Measurements from ENCODE around the gene HLA-B. TPM values are rescaled to one million over a fixed set of nuclear protein-coding genes. Genes with fewer than 3 reads are reported as not detected.

The HLA-B gene
- polyA plus RNA-seq, 4 donors, result 282 to 2,421 (median 1,159) TPM

- DNase-seq (no peak), FAIRE-seq (no peak)
- no peaks in the 10 kb centered on the region for H3K9me3 ChIP-seq (ENCODE audit: control insufficient read depth in 2 of 2, insufficient read depth in 1 of 2, low read depth in 1 of 2, low read length in 1 of 2)
- H3K36me3 ChIP-seq (ENCODE audit: control insufficient read depth in 3 of 3, insufficient read depth in 2 of 3, low read depth in 1 of 3, low read length in 3 of 3), result no peaks in the 10 kb centered on the region
- no peak overlapping the region for H3K27ac ChIP-seq (ENCODE audit: low read depth in 1 of 3, low read length in 2 of 3)
- 66 to 89% (median 73%) methylated on average over 7 of the region's 7 CpGs for WGBS, 3 donors
- no peak overlapping the region for H3K4me3 ChIP-seq (ENCODE audit: low read depth in 1 of 3, low read length in 3 of 3)
- no peaks in the 10 kb centered on the region for H3K4me1 ChIP-seq (ENCODE audit: control insufficient read depth in 3 of 3, insufficient read depth in 2 of 3, low read depth in 1 of 3, low read length in 2 of 3)
- no peaks in the 10 kb centered on the region for H3K27me3 ChIP-seq (ENCODE audit: control insufficient read depth in 3 of 3, insufficient read depth in 3 of 3, low read length in 3 of 3)
Measured at GRCh38 chr6:31328355-31328960, 28.5 kb downstream of the HLA-B start.

- FAIRE-seq, result no peak
- DNase-seq, result peak in 1 of 2 donors; percentile 18
- H3K4me3 ChIP-seq (ENCODE audit: low read depth in 1 of 3, low read length in 3 of 3), result no peak overlapping the region
Measured at GRCh38 chr6:31321820-31322219, 35.2 kb downstream of the HLA-B start.

GRCh38 chr6:31321005-31321707 is 35.8 kb downstream of the HLA-B start:
- no peak overlapping the region for H3K4me3 ChIP-seq (ENCODE audit: low read depth in 1 of 3, low read length in 3 of 3)
- DNase-seq (no peak), FAIRE-seq (no peak)
- H3K36me3 ChIP-seq (ENCODE audit: control insufficient read depth in 3 of 3, insufficient read depth in 2 of 3, low read depth in 1 of 3, low read length in 3 of 3), result no peaks in the 10 kb centered on the region
- WGBS, 3 donors, result 30 to 40% (median 40%) methylated on average over 1 of the region's 1 CpG
- no peaks in the 10 kb centered on the region for H3K27me3 ChIP-seq (ENCODE audit: control insufficient read depth in 3 of 3, insufficient read depth in 3 of 3, low read length in 3 of 3)
- H3K9me3 ChIP-seq (ENCODE audit: control insufficient read depth in 2 of 2, insufficient read depth in 1 of 2, low read depth in 1 of 2, low read length in 1 of 2), result no peaks in the 10 kb centered on the region
- no peaks in the 10 kb centered on the region for H3K4me1 ChIP-seq (ENCODE audit: control insufficient read depth in 3 of 3, insufficient read depth in 2 of 3, low read depth in 1 of 3, low read length in 2 of 3)
- no peak overlapping the region for H3K27ac ChIP-seq (ENCODE audit: low read depth in 1 of 3, low read length in 2 of 3)

More at GRCh38 chr6:31321820-31322219, 35.2 kb downstream of the HLA-B start:
- Histone ChIP-seq H3K27ac (ENCODE audit: low read depth in 1 of 3, low read length in 2 of 3) (no peak overlapping the region), H3K4me1 (ENCODE audit: control insufficient read depth in 3 of 3, insufficient read depth in 2 of 3, low read depth in 1 of 3, low read length in 2 of 3) (no peaks in the 10 kb centered on the region), H3K9me3 (ENCODE audit: control insufficient read depth in 2 of 2, insufficient read depth in 1 of 2, low read depth in 1 of 2, low read length in 1 of 2) (no peaks in the 10 kb centered on the region), H3K27me3 (ENCODE audit: control insufficient read depth in 3 of 3, insufficient read depth in 3 of 3, low read length in 3 of 3) (no peaks in the 10 kb centered on the region), H3K36me3 (ENCODE audit: control insufficient read depth in 3 of 3, insufficient read depth in 2 of 3, low read depth in 1 of 3, low read length in 3 of 3) (no peaks in the 10 kb centered on the region)

GRCh38 chr6:31317036-31317435 is 39.9 kb downstream of the HLA-B start:
- WGBS, 3 donors, result 45 to 73% (median 61%) methylated on average over 2 of the region's 2 CpGs
- Histone ChIP-seq H3K4me3 (ENCODE audit: low read depth in 1 of 3, low read length in 3 of 3) (no peak overlapping the region), H3K36me3 (ENCODE audit: control insufficient read depth in 3 of 3, insufficient read depth in 2 of 3, low read depth in 1 of 3, low read length in 3 of 3) (no peaks in the 10 kb centered on the region), H3K4me1 (ENCODE audit: control insufficient read depth in 3 of 3, insufficient read depth in 2 of 3, low read depth in 1 of 3, low read length in 2 of 3) (no peaks in the 10 kb centered on the region), H3K27ac (ENCODE audit: low read depth in 1 of 3, low read length in 2 of 3) (no peak overlapping the region), H3K27me3 (ENCODE audit: control insufficient read depth in 3 of 3, insufficient read depth in 3 of 3, low read length in 3 of 3) (peaks cover 0 to 2% (median 2%) of the 10 kb centered on the region in 3 donors), H3K9me3 (ENCODE audit: control insufficient read depth in 2 of 2, insufficient read depth in 1 of 2, low read depth in 1 of 2, low read length in 1 of 2) (no peaks in the 10 kb centered on the region)
- FAIRE-seq, result no peak
- DNase-seq, result no peak

GRCh38 chr6:31309641-31310040 is 47.3 kb downstream of the HLA-B start:
- H3K4me1 ChIP-seq (ENCODE audit: control insufficient read depth in 3 of 3, insufficient read depth in 2 of 3, low read depth in 1 of 3, low read length in 2 of 3), result no peaks in the 10 kb centered on the region
- no peak overlapping the region for H3K27ac ChIP-seq (ENCODE audit: low read depth in 1 of 3, low read length in 2 of 3)
- DNase-seq, result no peak
- H3K27me3 ChIP-seq (ENCODE audit: control insufficient read depth in 3 of 3, insufficient read depth in 3 of 3, low read length in 3 of 3), result peaks cover 0 to 36% (median 6%) of the 10 kb centered on the region in 3 donors
- FAIRE-seq, result no peak
- H3K36me3 ChIP-seq (ENCODE audit: control insufficient read depth in 3 of 3, insufficient read depth in 2 of 3, low read depth in 1 of 3, low read length in 3 of 3), result no peaks in the 10 kb centered on the region
- 54 to 75% (median 63%) methylated on average over 2 of the region's 2 CpGs for WGBS, 3 donors
- no peak overlapping the region for H3K4me3 ChIP-seq (ENCODE audit: low read depth in 1 of 3, low read length in 3 of 3)
- no peaks in the 10 kb centered on the region for H3K9me3 ChIP-seq (ENCODE audit: control insufficient read depth in 2 of 2, insufficient read depth in 1 of 2, low read depth in 1 of 2, low read length in 1 of 2)

GRCh38 chr6:31308845-31309175 is 48.2 kb downstream of the HLA-B start:
- 24 to 53% (median 27%) methylated on average over 5 to 11 of the region's 11 CpGs for WGBS, 3 donors
- no peak for FAIRE-seq

GRCh38 chr6:31308050-31308844 is 48.7 kb downstream of the HLA-B start:
- H3K4me1 ChIP-seq (ENCODE audit: control insufficient read depth in 3 of 3, insufficient read depth in 2 of 3, low read depth in 1 of 3, low read length in 2 of 3), result no peaks in the 10 kb centered on the region
- H3K9me3 ChIP-seq (ENCODE audit: control insufficient read depth in 2 of 2, insufficient read depth in 1 of 2, low read depth in 1 of 2, low read length in 1 of 2), result no peaks in the 10 kb centered on the region
- no peaks in the 10 kb centered on the region for H3K36me3 ChIP-seq (ENCODE audit: control insufficient read depth in 3 of 3, insufficient read depth in 2 of 3, low read depth in 1 of 3, low read length in 3 of 3)
- H3K27me3 ChIP-seq (ENCODE audit: control insufficient read depth in 3 of 3, insufficient read depth in 3 of 3, low read length in 3 of 3), result peaks cover 0 to 39% (median 6%) of the 10 kb centered on the region in 3 donors
- WGBS, 3 donors, result 2 to 17% (median 6%) methylated on average over 13 to 57 of the region's 57 CpGs
- H3K4me3 ChIP-seq (ENCODE audit: low read depth in 1 of 3, low read length in 3 of 3), result peak overlapping the region in 2 of 3 donors; percentile 17 to 32
- H3K27ac ChIP-seq (ENCODE audit: low read depth in 1 of 3, low read length in 2 of 3), result no peak overlapping the region
- DNase-seq, result peak; percentile 37 to 68
- FAIRE-seq, result no peak

More at GRCh38 chr6:31308845-31309175, 48.2 kb downstream of the HLA-B start:
- no peak overlapping the region for H3K4me3 ChIP-seq (ENCODE audit: low read depth in 1 of 3, low read length in 3 of 3)
- no peak overlapping the region for H3K27ac ChIP-seq (ENCODE audit: low read depth in 1 of 3, low read length in 2 of 3)
- no peak for DNase-seq
- H3K27me3 ChIP-seq (ENCODE audit: control insufficient read depth in 3 of 3, insufficient read depth in 3 of 3, low read length in 3 of 3), result peaks cover 0 to 36% (median 6%) of the 10 kb centered on the region in 3 donors
- no peaks in the 10 kb centered on the region for H3K4me1 ChIP-seq (ENCODE audit: control insufficient read depth in 3 of 3, insufficient read depth in 2 of 3, low read depth in 1 of 3, low read length in 2 of 3)
- H3K9me3 ChIP-seq (ENCODE audit: control insufficient read depth in 2 of 2, insufficient read depth in 1 of 2, low read depth in 1 of 2, low read length in 1 of 2), result no peaks in the 10 kb centered on the region
- no peaks in the 10 kb centered on the region for H3K36me3 ChIP-seq (ENCODE audit: control insufficient read depth in 3 of 3, insufficient read depth in 2 of 3, low read depth in 1 of 3, low read length in 3 of 3)

GRCh38 chr6:31307669-31308049 is 49.3 kb downstream of the HLA-B start:
- 42 to 77% (median 69%) methylated on average over 13 to 14 of the region's 14 CpGs for WGBS, 3 donors
- H3K9me3 ChIP-seq (ENCODE audit: control insufficient read depth in 2 of 2, insufficient read depth in 1 of 2, low read depth in 1 of 2, low read length in 1 of 2), result no peaks in the 10 kb centered on the region
- H3K27ac ChIP-seq (ENCODE audit: low read depth in 1 of 3, low read length in 2 of 3), result no peak overlapping the region
- no peaks in the 10 kb centered on the region for H3K36me3 ChIP-seq (ENCODE audit: control insufficient read depth in 3 of 3, insufficient read depth in 2 of 3, low read depth in 1 of 3, low read length in 3 of 3)
- H3K27me3 ChIP-seq (ENCODE audit: control insufficient read depth in 3 of 3, insufficient read depth in 3 of 3, low read length in 3 of 3), result peaks cover 0 to 39% (median 6%) of the 10 kb centered on the region in 3 donors
- no peaks in the 10 kb centered on the region for H3K4me1 ChIP-seq (ENCODE audit: control insufficient read depth in 3 of 3, insufficient read depth in 2 of 3, low read depth in 1 of 3, low read length in 2 of 3)
- no peak overlapping the region for H3K4me3 ChIP-seq (ENCODE audit: low read depth in 1 of 3, low read length in 3 of 3)
- FAIRE-seq (no peak), DNase-seq (no peak)
